HuH-7.5 (cell line): ENCODE data around the gene CDYL2.
"Not testable (repeated sequence)": the region's sequence is repeated elsewhere in the genome, so short reads cannot be mapped to it uniquely, and the experiment has no call there.

ENCODE experiments used
- DNase-seq: peaks from one replicate; pipeline ENCODE4 v3.0.0; 2011; ENCODE audit warnings: low spot score

Gene CDYL2

DNA sequence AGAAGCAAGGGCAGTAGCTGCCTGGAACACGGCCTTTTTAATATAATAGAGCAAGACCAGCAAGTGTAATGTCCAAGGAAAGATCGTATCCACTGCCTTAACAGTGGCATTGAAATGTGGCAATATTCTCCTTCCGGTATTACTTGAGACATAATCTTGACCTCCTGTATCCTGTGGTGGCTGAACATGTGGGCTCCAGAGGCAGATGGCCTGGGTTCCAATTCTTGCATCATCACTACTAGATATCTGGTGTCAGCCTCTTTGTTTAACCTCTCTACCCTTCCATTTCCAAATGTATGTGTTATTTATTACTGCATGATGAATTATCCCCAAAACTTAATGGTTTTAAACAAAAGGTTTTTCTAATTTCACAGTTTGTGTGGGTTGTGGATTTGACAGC is 3.5 kb upstream of the CDYL2 start:
- DNase-seq, result no peak

DNA sequence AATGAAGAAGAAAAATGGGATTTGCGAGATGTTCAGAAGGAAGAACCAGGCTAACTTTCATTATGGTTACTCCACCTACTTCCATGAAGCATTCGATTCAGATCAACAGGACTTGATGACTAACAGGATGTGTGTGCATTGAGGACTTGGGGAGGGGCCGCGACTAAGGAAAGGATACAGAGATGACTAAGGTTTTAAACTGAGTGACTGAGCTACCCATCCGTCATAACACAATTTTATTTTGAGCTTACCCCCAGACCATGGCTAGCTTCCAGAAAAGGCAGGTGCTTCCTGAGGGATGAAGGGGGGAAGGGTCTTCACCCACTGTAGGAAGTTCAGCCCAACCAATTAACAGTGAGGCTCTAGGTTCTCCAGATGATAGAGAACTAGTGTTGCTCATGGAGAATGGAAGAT is 2.5 kb upstream of the CDYL2 start:
- no peak for DNase-seq

DNA sequence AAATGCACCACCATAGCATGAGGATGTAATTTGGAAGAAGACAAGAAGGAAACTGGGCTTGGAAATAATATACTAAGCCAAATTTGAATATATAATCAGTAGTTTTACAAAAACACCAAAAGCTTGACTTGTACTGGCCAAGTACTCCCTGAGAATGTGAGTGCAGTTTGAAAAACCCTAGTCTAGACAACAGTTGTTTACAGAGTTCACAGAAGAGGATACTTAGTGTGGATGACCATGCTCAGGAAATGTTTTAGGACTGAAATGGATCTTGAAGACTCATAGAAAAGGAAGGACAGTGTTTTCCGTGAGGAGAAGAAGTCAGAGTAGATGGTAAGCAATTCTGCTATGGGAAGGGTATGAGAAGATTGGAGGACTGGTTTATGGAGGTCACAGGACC is 1.9 kb upstream of the CDYL2 start:
- no peak for DNase-seq

DNA sequence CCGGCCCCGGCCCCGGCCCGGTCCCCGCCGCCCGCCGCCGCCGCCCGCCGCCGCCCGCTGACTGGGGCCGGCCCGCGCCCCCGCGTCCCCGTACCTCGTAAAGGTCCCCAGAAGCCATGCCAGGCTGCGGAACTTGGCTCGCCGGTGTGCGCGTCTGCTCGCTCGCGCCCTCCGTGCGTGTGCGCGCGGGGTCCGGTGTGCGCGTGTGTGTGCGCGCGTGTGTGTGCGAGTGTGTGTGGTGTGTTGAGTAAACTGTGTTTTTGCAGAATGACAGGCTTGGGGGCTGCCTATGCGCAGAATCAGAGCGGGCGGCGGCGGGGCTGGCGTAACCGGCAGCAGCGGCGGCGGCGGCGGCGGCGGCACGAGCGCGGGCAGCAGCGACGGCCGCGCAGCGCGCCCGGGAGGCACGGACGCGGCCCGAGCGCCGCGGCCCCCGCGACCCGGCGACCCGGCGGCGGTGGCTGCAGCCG is 307 bp downstream of the CDYL2 start:
- peak; percentile 55 for DNase-seq

DNA sequence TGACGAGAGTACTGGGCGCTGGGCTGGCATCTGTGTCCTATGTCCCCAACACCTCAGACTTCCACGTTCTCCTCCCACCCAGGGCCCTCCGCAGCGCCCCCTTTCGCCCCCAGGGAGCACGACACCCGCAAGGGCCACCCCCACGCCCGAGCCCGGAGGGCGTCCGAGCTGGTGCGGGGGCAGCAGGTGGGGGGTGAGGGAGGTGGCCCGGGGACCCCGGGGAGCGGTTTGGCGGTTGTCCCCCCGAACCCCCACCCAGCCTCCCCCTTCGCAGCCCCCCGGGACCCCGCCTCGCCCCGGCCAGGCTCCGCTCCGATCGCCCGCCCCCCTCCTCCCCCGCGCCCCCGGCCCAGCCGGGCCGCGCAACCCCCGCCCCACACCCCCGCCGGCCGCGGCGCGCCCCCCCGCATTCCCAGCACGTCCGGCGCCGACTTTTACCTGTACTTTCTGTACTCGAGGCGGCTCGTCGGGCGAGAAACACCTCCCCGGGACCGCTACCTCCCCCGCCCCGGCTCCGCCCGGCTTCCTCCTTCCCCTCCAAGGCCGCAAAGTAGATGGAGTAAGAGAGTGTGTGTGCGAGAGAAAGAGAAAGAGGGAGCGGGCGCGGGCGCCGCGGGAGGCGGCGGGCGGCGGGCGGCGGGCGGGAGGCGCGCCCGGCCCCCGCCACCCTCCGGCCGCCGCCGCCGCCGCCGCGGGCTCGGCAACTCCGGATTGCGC is 901 bp downstream of the CDYL2 start:
- DNase-seq, result peak; percentile 87

DNA sequence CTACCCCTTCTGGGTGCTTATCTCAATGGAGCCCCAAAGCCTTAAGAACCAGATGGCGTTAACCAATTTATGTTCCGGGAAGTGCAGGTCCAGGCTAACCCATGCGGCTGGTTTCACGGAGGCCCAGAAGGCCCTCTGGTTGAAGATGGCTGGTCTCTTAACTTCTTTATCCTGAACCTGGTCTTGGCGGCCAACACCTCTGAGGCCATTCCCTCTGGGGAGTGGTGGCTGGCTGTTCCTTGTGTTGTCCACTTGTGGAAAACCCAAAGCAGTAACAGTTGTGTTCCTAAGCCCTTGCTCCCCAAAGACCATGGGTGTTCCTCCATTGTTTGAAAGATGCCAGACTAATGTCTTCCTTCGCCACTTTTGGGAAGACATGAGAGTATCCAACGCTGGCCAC is 1.5 kb downstream of the CDYL2 start:
- no peak for DNase-seq

DNA sequence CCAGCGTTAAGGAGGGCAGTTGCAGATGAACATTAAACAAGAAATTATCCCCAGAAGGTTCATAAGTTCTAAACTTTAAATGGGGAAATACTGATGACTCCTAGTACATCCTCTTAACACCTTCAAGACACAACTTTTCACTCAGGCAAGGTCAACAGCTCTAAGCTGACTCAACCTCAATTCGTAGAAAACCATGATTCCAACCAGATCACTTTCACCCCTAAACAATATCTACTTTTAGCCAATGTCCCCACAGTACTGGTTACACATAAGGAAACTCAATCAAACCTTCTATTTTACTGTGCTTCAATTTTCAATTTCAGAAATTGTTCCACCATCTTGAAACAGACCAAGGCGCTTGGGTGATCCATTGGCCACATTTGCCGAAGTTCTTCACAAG is 2.3 kb downstream of the CDYL2 start:
- DNase-seq, result no peak

DNA sequence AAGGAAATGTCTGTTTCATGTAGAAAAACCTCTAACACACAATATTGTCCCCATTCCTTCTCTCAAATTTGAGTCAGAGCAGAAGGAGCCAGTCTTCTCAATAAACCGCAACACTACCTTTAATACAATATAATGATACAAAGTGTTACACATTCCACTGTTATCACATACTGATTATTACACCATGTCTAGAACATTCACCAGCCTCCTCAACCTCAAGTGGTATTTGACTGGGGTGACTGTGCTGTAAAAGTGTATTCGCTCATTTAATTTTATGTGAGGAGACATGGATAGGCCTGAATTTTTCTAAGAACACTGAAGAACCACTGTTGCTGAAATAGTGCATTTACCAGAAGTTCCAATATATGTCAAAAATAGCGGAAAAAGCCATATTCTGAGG is 10.3 kb downstream of the CDYL2 start:
- DNase-seq, result no peak

DNA sequence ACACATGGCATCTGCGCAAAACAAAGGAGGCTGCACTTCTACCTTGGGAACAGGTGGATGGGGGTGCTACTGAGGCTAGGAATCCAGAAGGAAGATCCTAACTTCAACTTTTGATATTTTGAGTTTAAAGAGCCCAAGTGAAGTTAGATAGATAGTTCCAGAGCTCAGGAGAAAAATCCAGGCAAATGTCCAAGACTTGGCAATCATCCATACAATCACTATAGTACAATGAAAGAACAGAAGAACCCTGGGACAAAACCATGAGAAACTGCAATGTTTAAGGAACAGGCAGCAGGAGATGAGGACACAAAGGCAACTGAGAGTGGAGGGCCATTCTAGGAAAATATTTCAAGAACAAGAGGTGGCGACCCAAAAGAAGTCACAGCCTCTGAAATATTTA is 12.4 kb downstream of the CDYL2 start:
- DNase-seq, result no peak

DNA sequence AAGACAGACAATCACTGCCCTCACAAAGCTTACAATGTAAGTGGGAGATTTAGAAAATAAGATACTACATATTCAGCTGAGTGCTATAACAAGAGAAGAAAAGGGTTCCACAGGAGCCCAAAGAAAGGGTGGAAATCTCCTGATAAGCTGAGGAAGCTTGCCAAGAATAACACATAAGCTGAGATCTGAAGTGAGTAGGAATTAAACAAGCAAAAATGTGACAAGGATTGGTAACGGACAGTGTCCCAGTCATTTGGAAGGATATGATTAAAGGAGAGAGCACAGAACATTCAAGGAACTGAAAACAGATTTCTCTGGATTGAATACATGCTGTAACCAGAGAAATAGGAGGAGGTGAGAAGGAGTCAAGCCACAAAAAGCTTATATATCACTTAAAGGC is 13.0 kb downstream of the CDYL2 start:
- no peak for DNase-seq

DNA sequence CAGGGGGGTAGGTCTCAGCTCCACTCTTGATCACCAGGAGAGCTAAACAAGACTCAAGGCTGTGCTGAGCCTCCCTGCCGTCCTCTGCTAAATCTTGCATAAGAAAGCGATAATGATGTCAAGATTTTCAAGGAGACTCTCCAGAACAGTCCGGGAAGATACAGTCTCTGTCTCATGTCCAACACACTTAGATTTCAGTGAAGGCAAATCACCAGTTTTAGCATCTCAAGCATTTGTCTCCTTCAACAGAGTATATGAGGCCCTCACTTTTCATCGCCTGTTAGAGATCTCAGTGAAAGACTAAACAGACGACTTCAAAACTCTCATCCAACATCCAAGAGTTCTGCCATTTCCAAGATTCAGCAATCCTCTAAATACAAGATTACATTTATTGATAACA is 13.6 kb downstream of the CDYL2 start:
- no peak for DNase-seq

DNA sequence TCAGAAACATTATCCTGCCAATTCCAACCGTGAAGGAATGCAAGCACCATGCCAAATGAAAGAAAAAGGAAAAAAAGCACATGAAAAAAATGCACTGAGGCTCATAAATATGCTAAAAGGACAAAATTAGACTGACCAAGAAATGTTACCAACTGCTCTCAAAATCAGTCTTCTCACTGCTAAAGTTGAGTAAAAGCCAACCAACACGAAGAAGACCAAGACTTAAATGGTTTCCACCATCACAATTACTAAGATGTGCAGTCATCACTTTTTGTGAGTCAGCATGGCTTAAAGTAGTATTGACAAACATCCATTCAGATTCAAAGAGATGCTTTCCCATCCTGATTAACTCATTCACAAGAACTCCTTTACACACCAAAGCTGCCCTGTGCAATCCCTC is 16.4 kb downstream of the CDYL2 start:
- DNase-seq, result no peak

DNA sequence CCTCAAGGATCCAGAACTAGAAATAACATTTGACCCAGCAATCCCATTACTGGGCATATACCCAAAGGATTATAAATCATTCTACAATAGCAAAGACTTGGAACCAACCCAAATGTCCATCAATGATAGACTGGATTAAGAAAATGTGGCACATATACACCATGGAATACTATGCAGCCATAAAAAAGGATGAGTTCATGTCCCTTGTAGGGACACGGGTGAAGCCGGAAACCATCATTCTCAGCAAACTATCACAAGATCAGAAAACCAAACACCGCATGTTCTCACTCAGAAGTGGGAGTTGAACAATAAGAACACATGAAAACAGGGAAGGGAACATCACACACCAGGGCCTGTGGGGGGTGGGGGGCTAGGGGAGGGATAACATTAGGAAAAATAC is 17.8 kb downstream of the CDYL2 start:
- not testable (repeated sequence) for DNase-seq

DNA sequence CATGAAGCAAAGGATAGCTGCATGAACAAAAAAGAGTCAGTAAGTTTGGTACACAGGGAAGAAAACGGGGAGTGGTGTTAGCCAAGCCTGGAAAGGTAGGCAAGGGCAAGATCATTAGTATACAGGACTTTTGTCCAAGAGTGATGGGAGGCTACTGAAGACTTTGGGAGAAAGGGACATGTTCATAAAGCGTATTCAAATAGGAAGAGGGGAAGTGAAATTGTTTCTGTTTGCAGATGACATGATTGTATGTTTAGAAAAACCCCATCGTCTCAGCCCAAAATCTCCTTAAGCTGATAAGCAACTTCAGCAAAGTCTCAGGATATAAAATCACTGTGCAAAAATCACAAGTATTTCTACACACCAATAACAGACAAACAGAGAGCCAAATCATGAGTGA is 19.4 kb downstream of the CDYL2 start:
- DNase-seq, result no peak

DNA sequence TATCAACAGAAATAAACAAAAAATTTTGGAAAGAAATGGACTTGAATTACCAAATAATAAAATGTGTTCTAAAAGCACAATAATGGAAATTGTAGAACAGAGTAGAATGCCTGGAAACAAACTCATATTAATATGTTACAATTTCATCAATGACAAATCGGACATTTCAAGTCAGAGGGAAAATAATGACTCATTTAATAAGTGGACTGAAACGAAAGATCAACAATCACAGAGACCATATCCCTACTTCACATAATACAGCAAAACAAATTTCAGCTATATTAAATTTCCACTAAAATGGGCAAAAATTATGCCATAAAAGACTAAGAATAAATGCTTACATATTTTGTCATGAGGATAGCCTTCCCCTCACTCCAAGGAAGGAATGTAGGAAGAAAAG is 25.7 kb downstream of the CDYL2 start:
- DNase-seq, result no peak

DNA sequence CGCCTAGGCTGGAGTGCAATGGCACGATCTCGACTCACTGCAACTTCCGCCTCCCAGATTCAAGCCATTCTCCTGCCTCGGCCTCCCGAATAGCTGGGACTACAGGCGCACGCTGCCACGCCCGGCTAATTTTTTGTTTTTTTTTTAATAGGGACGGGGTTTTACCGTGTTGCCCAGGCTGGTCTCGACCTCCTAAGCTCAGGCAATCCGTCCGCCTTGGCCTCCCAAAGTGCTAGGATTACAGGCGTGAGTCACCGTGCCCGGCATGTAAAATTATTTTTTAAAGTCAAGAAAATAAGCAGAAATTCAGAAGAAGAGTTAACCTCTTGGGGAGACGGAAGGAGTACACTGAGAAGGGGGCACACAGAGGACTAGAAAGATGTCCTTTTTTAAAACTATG is 27.5 kb downstream of the CDYL2 start:
- no peak for DNase-seq

DNA sequence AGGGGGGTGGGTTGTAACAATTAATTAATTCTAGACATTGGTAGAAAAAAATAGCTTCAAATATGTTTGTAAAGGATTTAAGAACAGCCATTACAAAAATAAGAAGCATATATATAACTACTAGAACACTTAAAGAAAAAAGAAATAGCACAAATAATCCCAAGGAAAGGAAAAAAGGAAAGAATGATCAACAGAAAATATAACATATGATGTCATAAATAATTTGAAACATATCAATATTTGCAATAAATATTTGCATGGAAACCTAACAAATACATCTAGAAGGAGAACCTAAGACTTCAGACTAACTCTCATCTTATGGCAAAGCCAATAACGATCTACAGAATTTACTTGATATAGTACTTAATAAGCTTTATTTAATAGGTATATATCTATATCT is 28.9 kb downstream of the CDYL2 start:
- DNase-seq, result no peak

DNA sequence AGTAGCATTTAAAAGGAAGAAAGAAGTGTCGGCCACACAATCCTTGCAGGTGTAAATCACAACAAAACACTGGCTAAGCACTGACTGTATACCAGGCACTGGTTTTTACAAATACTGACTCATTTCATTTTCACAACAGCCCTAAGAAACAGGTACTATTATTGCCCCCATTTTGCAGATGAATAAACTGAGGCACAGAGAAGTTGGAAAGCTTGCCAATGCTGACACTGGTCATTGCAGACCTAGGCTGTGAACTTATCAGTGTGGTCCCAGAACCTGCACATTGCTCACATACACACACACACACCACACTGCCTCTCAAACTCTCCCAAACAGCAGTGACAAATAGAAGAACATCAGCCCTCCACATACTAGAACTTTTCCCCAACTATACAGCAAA is 37.6 kb downstream of the CDYL2 start:
- no peak for DNase-seq

DNA sequence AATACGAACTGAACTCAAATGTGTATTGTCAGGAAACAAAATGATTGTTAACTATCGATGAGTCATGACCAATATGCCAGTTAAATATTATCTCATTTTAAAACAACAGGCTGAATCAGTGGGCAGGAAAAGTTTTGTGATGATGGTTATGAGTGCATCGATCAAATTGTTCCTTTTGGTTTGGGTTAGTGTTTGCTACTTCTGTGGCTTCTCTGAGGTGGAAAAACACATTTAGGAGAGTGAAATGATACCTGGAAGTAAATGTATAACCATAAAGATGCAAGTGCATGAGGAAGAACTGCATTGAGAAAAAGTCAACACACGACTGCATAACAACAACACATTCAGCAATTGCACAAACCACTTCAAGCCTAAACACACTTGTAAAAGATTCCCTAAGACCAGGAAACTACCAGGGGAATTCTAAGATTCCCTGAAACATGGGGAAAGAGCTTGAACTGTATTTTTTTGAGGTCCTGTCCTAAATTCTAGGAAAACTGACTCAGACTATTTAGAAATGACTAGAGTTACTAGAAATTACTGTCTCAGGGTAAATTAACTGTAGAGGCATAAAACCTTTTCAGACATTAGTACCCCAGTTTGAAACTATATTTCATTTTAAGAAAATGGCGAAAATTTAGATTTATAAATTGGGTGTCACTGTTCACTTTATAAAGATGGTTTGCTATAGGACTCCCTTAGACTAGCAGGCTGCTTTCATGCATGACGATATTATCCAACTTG is 44.8 kb downstream of the CDYL2 start:
- no peak for DNase-seq

DNA sequence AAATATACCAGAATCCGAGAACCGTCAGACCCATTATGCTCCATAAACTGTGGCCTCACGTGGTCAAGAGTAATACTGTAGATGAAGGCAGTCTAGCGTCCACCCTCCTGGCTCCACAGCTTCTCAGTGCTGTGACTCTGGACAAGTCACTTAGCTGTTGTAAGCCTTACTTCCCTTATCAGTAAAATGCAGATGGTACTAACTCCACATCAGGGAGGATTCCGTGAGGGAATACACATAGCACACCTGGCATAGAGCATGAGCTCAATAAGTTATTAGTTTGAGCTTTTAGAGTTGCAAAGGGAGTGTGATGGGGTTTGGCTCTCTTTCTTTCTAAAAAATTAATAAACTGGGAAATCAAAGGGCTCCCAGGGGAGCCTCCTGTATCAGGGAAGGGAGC is 49.9 kb downstream of the CDYL2 start:
- no peak for DNase-seq

DNA sequence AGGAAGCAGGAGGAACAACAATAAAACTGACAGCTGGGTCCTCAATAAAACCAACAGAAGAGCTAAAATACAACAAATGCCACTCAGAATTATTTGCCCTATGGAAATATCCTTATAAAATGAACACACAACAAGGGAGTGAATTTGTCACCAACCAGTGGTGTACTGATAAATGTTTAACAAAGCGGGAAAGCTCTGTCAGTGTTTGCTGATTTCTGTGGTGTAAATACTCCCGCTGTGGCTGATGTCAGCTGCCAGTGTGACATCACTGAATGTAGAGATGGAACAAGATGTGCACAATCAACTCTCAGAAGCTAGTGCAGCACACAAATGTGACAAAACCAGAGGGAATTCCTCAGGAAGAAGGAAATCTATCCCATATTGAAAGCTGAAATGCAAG is 51.9 kb downstream of the CDYL2 start:
- DNase-seq, result no peak

DNA sequence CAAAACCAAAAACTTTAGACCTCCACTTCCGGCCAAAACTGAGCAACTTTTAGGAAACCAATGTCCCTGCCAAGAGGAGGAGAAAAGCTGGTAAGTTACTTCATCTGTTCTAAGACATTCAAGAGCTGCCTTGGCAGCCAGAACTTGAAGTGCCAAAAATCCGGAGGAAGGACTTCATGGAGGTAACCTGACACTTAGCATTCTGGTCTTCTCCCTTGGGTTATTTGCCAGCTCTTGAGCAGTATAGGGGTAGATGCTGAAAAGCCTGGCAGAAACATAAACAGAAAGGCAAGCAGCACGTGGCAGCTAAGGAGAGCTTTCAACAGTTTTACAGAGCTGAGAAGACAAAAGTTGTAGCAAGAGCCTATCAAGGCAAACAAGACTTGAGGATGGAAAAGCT is 53.2 kb downstream of the CDYL2 start:
- no peak for DNase-seq

DNA sequence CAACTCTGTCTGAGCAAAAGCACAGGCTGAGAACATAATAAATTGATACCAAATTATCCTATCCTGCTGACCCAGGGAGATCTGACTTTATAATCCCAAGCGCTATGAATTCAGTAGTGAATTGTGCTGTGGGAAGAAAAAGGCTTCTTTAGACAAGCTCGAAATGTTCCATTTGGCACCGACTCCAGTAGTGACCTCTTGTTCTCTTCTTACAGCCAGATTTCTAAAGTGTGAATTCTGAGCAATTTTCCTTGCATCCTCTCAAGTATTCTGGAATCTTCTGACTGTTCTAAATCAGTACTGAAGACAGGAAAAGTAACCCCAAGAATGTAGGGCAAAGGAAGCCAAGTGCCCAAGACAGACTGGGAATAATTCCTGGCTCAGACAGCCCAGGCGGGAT is 58.2 kb downstream of the CDYL2 start:
- DNase-seq, result no peak

DNA sequence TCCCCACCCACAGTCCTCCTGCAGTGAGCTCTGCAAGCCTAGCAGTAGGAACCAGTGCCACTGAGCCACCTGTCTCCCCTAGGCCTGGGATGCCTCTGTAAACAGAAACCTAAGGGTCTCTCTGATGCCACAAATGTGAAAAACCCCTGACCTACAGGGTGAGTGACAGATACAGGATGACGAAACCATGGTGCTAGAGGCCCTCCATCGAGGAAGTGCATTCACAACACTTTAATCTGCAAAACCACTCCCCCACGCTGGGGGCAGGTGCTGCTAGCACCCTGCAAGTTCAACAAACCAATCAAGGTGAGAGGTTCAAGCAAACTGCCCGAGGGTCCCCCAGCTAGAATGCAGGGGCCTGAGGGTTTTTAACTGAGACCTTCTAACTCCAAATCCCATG is 59.5 kb downstream of the CDYL2 start:
- no peak for DNase-seq
